Measurements from ENCODE around the gene GSTM5.
"Not testable (repeated sequence)": the region's sequence is repeated elsewhere in the genome, so short reads cannot be mapped to it uniquely, and the experiment has no call there.

GSTM5 gene

GRCh38 chr1:109677459-109677858 is 34.6 kb upstream of the GSTM5 start:
- Histone ChIP-seq H4K20me1 (ENCODE audit: insufficient read depth, low read length) (no peaks in the 10 kb centered on the region), H3K36me3 (replicated peaks; ENCODE audit: low read depth, low read length) (no peaks in the 10 kb centered on the region)

GRCh38 chr1:109678637-109679036 is 33.4 kb upstream of the GSTM5 start:
- H2AFZ ChIP-seq (ENCODE audit: low read depth, low read length); H3K36me3 ChIP-seq (replicated peaks; ENCODE audit: low read depth, low read length); H3K79me2 ChIP-seq (ENCODE audit: low read length); H3K9ac ChIP-seq (ENCODE audit: low read length); H3K4me1 ChIP-seq (ENCODE audit: low read length); H3K27ac ChIP-seq (ENCODE audit: low read length); H3K9me3 ChIP-seq (ENCODE audit: insufficient read depth, low read length); H3K27me3 ChIP-seq (ENCODE audit: low read depth, low read length); H3K4me2 ChIP-seq (ENCODE audit: low read length); H4K20me1 ChIP-seq (ENCODE audit: insufficient read depth, low read length); H3K4me3 ChIP-seq (ENCODE audit: low read length): not testable (repeated sequence)

More at GRCh38 chr1:109677459-109677858, 34.6 kb upstream of the GSTM5 start:
- Histone ChIP-seq H2AFZ (ENCODE audit: low read depth, low read length) (no peak overlapping the region), H3K9ac (ENCODE audit: low read length) (no peak overlapping the region), H3K27me3 (ENCODE audit: low read depth, low read length) (no peaks in the 10 kb centered on the region), H3K4me3 (ENCODE audit: low read length) (no peak overlapping the region), H3K9me3 (ENCODE audit: insufficient read depth, low read length) (no peaks in the 10 kb centered on the region), H3K79me2 (ENCODE audit: low read length) (no peaks in the 10 kb centered on the region), H3K4me2 (ENCODE audit: low read length) (no peak overlapping the region), H3K27ac (ENCODE audit: low read length) (no peak overlapping the region), H3K4me1 (ENCODE audit: low read length) (no peaks in the 10 kb centered on the region)
- TF ChIP-seq CTCF (IDR thresholded peaks at IDR 0.05; ENCODE audit: low read depth, low read length) (no peak), EZH2phosphoT487 (IDR thresholded peaks at IDR 0.05; ENCODE audit: low read depth) (no peak)

GRCh38 chr1:109684777-109685176 is 27.3 kb upstream of the GSTM5 start:
- H3K4me3 ChIP-seq (ENCODE audit: low read length); H3K79me2 ChIP-seq (ENCODE audit: low read length); H3K9ac ChIP-seq (ENCODE audit: low read length); H3K27me3 ChIP-seq (ENCODE audit: low read depth, low read length); H2AFZ ChIP-seq (ENCODE audit: low read depth, low read length); H3K9me3 ChIP-seq (ENCODE audit: insufficient read depth, low read length); H3K4me1 ChIP-seq (ENCODE audit: low read length); H4K20me1 ChIP-seq (ENCODE audit: insufficient read depth, low read length); H3K36me3 ChIP-seq (replicated peaks; ENCODE audit: low read depth, low read length); H3K4me2 ChIP-seq (ENCODE audit: low read length); H3K27ac ChIP-seq (ENCODE audit: low read length): not testable (repeated sequence)

- not testable (repeated sequence) for H4K20me1 ChIP-seq (ENCODE audit: insufficient read depth, low read length); H3K4me1 ChIP-seq (ENCODE audit: low read length); H3K9me3 ChIP-seq (ENCODE audit: insufficient read depth, low read length); H3K27ac ChIP-seq (ENCODE audit: low read length); H3K4me2 ChIP-seq (ENCODE audit: low read length); H3K9ac ChIP-seq (ENCODE audit: low read length); H2AFZ ChIP-seq (ENCODE audit: low read depth, low read length); H3K4me3 ChIP-seq (ENCODE audit: low read length); H3K27me3 ChIP-seq (ENCODE audit: low read depth, low read length); H3K79me2 ChIP-seq (ENCODE audit: low read length); H3K36me3 ChIP-seq (replicated peaks; ENCODE audit: low read depth, low read length)
Measured at GRCh38 chr1:109685399-109685798, 26.7 kb upstream of the GSTM5 start.

GRCh38 chr1:109685890-109686289 is 26.2 kb upstream of the GSTM5 start:
- H3K27ac ChIP-seq (ENCODE audit: low read length); H3K4me3 ChIP-seq (ENCODE audit: low read length); H3K79me2 ChIP-seq (ENCODE audit: low read length); H3K36me3 ChIP-seq (replicated peaks; ENCODE audit: low read depth, low read length); H3K27me3 ChIP-seq (ENCODE audit: low read depth, low read length); H3K9ac ChIP-seq (ENCODE audit: low read length); H3K4me2 ChIP-seq (ENCODE audit: low read length); H3K9me3 ChIP-seq (ENCODE audit: insufficient read depth, low read length); H3K4me1 ChIP-seq (ENCODE audit: low read length); H2AFZ ChIP-seq (ENCODE audit: low read depth, low read length); H4K20me1 ChIP-seq (ENCODE audit: insufficient read depth, low read length): not testable (repeated sequence)

GRCh38 chr1:109687109-109687508 is 24.9 kb upstream of the GSTM5 start:
- H3K4me1 ChIP-seq (ENCODE audit: low read length); H3K79me2 ChIP-seq (ENCODE audit: low read length); H3K27ac ChIP-seq (ENCODE audit: low read length); H3K36me3 ChIP-seq (replicated peaks; ENCODE audit: low read depth, low read length); H3K9ac ChIP-seq (ENCODE audit: low read length); H2AFZ ChIP-seq (ENCODE audit: low read depth, low read length); H3K9me3 ChIP-seq (ENCODE audit: insufficient read depth, low read length); H3K4me3 ChIP-seq (ENCODE audit: low read length); H3K27me3 ChIP-seq (ENCODE audit: low read depth, low read length); H3K4me2 ChIP-seq (ENCODE audit: low read length); H4K20me1 ChIP-seq (ENCODE audit: insufficient read depth, low read length): not testable (repeated sequence)
